DOHH2 (cell line): ENCODE results near the gene PLXNA3.
A peak's percentile ranks its signal among the peaks of the same experiment; 100 is the strongest.

ENCODE experiments used
- H3F3A ChIP-seq: fragments of 200-600 bp; sonication (generic), shearing (Covaris generic); 2 replicates; pipeline ENCODE4 v1.6.0; 2016; ENCODE audit warnings: antibody characterized with exemption, mild to moderate bottlenecking; ENCODE audit not compliant: control insufficient read depth, insufficient read depth
- H3K27ac ChIP-seq: fragments of 200-600 bp; sonication (generic); 2 replicates; pipeline ENCODE4 v1.5.1; 2014; ENCODE audit warnings: low read depth, mild to moderate bottlenecking, low read length, moderate library complexity
- H3K27me3 ChIP-seq: fragments of 200-600 bp; sonication (generic); 2 replicates; pipeline ENCODE4 v1.6.1; 2014; ENCODE audit warnings: mild to moderate bottlenecking, low read length, mixed read lengths; ENCODE audit not compliant: control insufficient read depth
- H3K36me3 ChIP-seq: fragments of 200-600 bp; sonication (generic); 2 replicates; pipeline ENCODE4 v1.6.1; 2014; ENCODE audit warnings: mild to moderate bottlenecking, low read length, moderate library complexity, mixed read lengths; ENCODE audit not compliant: control insufficient read depth
- H3K4me1 ChIP-seq: fragments of 200-600 bp; sonication (generic); 2 replicates; pipeline ENCODE4 v1.6.1; 2014; ENCODE audit warnings: mild to moderate bottlenecking, low read length, mixed read lengths; ENCODE audit not compliant: control insufficient read depth
- H3K4me2 ChIP-seq: fragments of 200-600 bp; sonication (generic); 2 replicates; pipeline ENCODE4 v1.6.0; 2014; ENCODE audit warnings: mild to moderate bottlenecking, low read length, moderate library complexity
- H3K4me3 ChIP-seq: fragments of 200-600 bp; sonication (generic); 2 replicates; pipeline ENCODE4 v1.5.1; 2014; ENCODE audit warnings: mild to moderate bottlenecking, low read length, mixed read lengths
- H3K79me2 ChIP-seq: fragments of 200-600 bp; sonication (generic); 2 replicates; pipeline ENCODE4 v1.6.1; 2014; ENCODE audit warnings: mild to moderate bottlenecking, low read length, mixed read lengths; ENCODE audit not compliant: control insufficient read depth
- H3K9me2 ChIP-seq: fragments of 200-600 bp; sonication (generic); replicated peaks from 2 replicates; pipeline ENCODE4 v1.6.1; 2014; ENCODE audit warnings: mild to moderate bottlenecking, low read length, mixed read lengths; ENCODE audit not compliant: control insufficient read depth
- H3K9me3 ChIP-seq: fragments of 200-600 bp; sonication (generic); 2 replicates; pipeline ENCODE4 v1.6.1; 2014; ENCODE audit warnings: antibody characterized with exemption, low read length, mixed read lengths; ENCODE audit not compliant: control insufficient read depth, insufficient read depth
- H4K20me1 ChIP-seq: fragments of 200-600 bp; sonication (generic); 2 replicates; pipeline ENCODE4 v1.6.0; 2014; ENCODE audit warnings: low read depth, mild to moderate bottlenecking, antibody characterized with exemption, low read length, moderate library complexity; ENCODE audit not compliant: control insufficient read depth, insufficient read depth
- CTCF ChIP-seq: fragments of 200-600 bp; sonication (generic); IDR thresholded peaks from one replicate; pipeline ENCODE4 v1.5.1; 2014; ENCODE audit warnings: antibody characterized with exemption, mild to moderate bottlenecking, low read depth, low read length; ENCODE audit not compliant: poor library complexity, severe bottlenecking
- EZH2phosphoT487 ChIP-seq: fragments of 200-600 bp; sonication (generic); IDR thresholded peaks from 2 replicates; pipeline ENCODE4 v1.6.1; 2017; ENCODE audit warnings: borderline replicate concordance, mild to moderate bottlenecking, antibody characterized with exemption, low read length, moderate library complexity, mixed read lengths

PLXNA3 gene

GRCh38 chrX:154489182-154489581, 31.1 kb downstream of the PLXNA3 start:
- Histone ChIP-seq H4K20me1 (no peaks in the 10 kb centered on the region), H3K9me2 (no peaks in the 10 kb centered on the region), H3K27ac (no peak overlapping the region), H3K79me2 (peaks cover 54% of the 10 kb centered on the region), H3K9me3 (no peaks in the 10 kb centered on the region), H3K4me1 (peaks cover 38% of the 10 kb centered on the region), H3K4me3 (peak overlapping the region; percentile 92), H3K27me3 (no peaks in the 10 kb centered on the region), H3K4me2 (peak overlapping the region; percentile 90), H3K36me3 (peaks cover 26% of the 10 kb centered on the region), H3F3A (no peaks in the 10 kb centered on the region)
- no peak for TF ChIP-seq CTCF
- TF ChIP-seq EZH2phosphoT487: no peak

GRCh38 chrX:154490021-154490413, 31.9 kb downstream of the PLXNA3 start:
- no peaks in the 10 kb centered on the region for H4K20me1 ChIP-seq
- peaks cover 46% of the 10 kb centered on the region for H3K79me2 ChIP-seq

GRCh38 chrX:154490414-154491083, 32.5 kb downstream of the PLXNA3 start, which contains the start of gene SLC10A3:
Gene SLC10A3 (minus strand): TSS chrX:154490629. CDS start chrX:154488940, 1,689 bp downstream.
- peak within 1 kb of the TSS; percentile 67 for H3K27ac ChIP-seq
- H3K36me3 ChIP-seq: peaks cover 12% of the 10 kb centered on the region
- TF ChIP-seq CTCF (no peak), EZH2phosphoT487 (no peak)
- H3F3A ChIP-seq: no peaks in the 10 kb centered on the region
- peaks cover 37% of the 10 kb centered on the region for H3K4me1 ChIP-seq
- no peaks in the 10 kb centered on the region for H3K9me2 ChIP-seq
- no peaks in the 10 kb centered on the region for H4K20me1 ChIP-seq
- no peaks in the 10 kb centered on the region for H3K9me3 ChIP-seq
- H3K4me3 ChIP-seq: peak within 1 kb of the TSS; percentile 92
- peak within 1 kb of the TSS; percentile 90 for H3K4me2 ChIP-seq
- H3K79me2 ChIP-seq: peaks cover 41% of the 10 kb centered on the region
- no peaks in the 10 kb centered on the region for H3K27me3 ChIP-seq

More at GRCh38 chrX:154490021-154490413, 31.9 kb downstream of the PLXNA3 start:
- H3K9me3 ChIP-seq: no peaks in the 10 kb centered on the region
- H3K4me3 ChIP-seq: peak overlapping the region; percentile 92
- H3K36me3 ChIP-seq: peaks cover 17% of the 10 kb centered on the region
- peaks cover 37% of the 10 kb centered on the region for H3K4me1 ChIP-seq
- TF ChIP-seq EZH2phosphoT487 (no peak), CTCF (no peak)
- peak overlapping the region; percentile 90 for H3K4me2 ChIP-seq
- no peaks in the 10 kb centered on the region for H3K27me3 ChIP-seq
- H3F3A ChIP-seq: no peaks in the 10 kb centered on the region
- H3K9me2 ChIP-seq: no peaks in the 10 kb centered on the region
- H3K27ac ChIP-seq: peak overlapping the region; percentile 56
